GM12865 (cell line): ENCODE results near the gene GRIN1.

Source experiments
- DNase-seq: peaks from one replicate; pipeline ENCODE4 v3.0.0; 2010; ENCODE audit warnings: low read depth
- H3K4me3 ChIP-seq: 2 replicates; pipeline ENCODE4 v1.5.1; 2011; ENCODE audit warnings: mild to moderate bottlenecking, low read depth, low read length, control low read depth
- TF ChIP-seq, protein P1 (sequence below): IDR thresholded peaks from 2 replicates; pipeline ENCODE4 v1.5.1; 2011; ENCODE audit warnings: low read length, control low read depth, low read depth, inconsistent platforms; ENCODE audit not compliant: insufficient read depth; ENCODE audit errors: missing control alignments

The GRIN1 gene

DNA sequence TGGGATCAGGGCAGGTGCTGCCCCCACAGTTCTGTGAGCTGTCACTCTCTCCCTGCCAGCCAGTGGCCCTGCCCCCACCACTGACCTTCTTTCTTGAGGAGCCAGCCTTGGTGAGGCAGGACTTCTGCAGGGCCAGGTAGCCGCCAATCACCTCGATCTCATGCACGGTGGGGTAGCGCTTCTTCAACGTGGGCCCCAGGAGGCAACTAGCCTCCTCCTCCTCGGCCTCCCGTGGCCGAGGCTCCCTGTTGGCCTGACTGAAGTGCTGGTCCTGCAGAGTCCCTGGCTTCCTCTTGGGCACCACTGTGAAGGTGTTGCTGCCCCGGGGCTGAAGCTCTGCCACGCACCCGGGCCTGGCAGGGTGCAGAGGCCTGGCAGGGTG, 59.9 kb downstream of the GRIN1 start:
- no peak overlapping the region for H3K4me3 ChIP-seq
- DNase-seq, result no peak

GRCh38 chr9:137199411-137200121, 60.6 kb downstream of the GRIN1 start:
- no peak for DNase-seq
- peak overlapping the region; percentile 39 for H3K4me3 ChIP-seq
- TF ChIP-seq, protein P1, sequence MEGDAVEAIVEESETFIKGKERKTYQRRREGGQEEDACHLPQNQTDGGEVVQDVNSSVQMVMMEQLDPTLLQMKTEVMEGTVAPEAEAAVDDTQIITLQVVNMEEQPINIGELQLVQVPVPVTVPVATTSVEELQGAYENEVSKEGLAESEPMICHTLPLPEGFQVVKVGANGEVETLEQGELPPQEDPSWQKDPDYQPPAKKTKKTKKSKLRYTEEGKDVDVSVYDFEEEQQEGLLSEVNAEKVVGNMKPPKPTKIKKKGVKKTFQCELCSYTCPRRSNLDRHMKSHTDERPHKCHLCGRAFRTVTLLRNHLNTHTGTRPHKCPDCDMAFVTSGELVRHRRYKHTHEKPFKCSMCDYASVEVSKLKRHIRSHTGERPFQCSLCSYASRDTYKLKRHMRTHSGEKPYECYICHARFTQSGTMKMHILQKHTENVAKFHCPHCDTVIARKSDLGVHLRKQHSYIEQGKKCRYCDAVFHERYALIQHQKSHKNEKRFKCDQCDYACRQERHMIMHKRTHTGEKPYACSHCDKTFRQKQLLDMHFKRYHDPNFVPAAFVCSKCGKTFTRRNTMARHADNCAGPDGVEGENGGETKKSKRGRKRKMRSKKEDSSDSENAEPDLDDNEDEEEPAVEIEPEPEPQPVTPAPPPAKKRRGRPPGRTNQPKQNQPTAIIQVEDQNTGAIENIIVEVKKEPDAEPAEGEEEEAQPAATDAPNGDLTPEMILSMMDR, result no peak

More for the DNA sequence above, 59.9 kb downstream of the GRIN1 start:
- TF ChIP-seq, protein P1, result no peak

- H3K4me3 ChIP-seq, result peak within 1 kb of the TSS; percentile 79
- TF ChIP-seq, protein P1, result no peak
- peak; percentile 100 for DNase-seq
Measured at GRCh38 chr9:137200311-137201204, 61.6 kb downstream of the GRIN1 start, which contains the start of gene TPRN. Gene TPRN, minus strand, starts transcription at chr9:137200741. Its CDS starts 30 bp downstream, at chr9:137200711.

- peak overlapping the region; percentile 79 for H3K4me3 ChIP-seq
- DNase-seq, result no peak
- TF ChIP-seq, protein P1, result no peak
Measured at GRCh38 chr9:137201205-137201868, 62.4 kb downstream of the GRIN1 start.

DNA sequence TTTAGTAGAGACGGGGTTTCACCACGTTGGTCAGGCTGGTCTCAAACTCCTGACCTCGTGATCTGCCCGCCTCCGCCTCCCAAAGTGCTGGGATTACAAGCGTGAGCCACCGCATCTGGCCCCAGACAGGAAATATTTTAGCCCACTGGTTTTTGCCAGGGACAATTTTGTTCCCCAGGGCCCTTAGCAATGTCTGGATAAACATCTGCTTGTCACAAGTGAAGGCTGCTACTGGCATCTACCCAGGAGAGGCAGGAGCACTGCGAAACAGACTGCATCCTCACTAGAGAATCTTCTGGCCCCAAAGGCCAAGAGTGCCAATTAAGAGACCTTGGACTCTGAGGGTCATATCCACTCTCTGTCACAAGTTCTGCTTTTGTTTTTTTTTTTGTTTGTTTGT, 64.0 kb downstream of the GRIN1 start:
- TF ChIP-seq, protein P1, result no peak
- no peak overlapping the region for H3K4me3 ChIP-seq
- DNase-seq, result no peak

GRCh38 chr9:137204731-137205125, 65.8 kb downstream of the GRIN1 start:
- TF ChIP-seq, protein P1, result no peak
- no peak for DNase-seq
- H3K4me3 ChIP-seq, result peak overlapping the region; percentile 86
